HG03575 (cell line): ENCODE measurements around the gene UBE2J2.
"Not testable (repeated sequence)": the region's sequence is repeated elsewhere in the genome, so short reads cannot be mapped to it uniquely, and the experiment has no call there.

ENCODE experiments used
- ATAC-seq: cut with Tn5 transposase; IDR thresholded peaks from one replicate; pipeline ENCODE4 v1.9.1; 2021; ENCODE audit not compliant: unreplicated experiment, insufficient number of reproducible peaks, low FRiP score; ENCODE audit errors: extremely low read depth

The UBE2J2 gene

GRCh38 chr1:1273512-1274298 lies at the start of gene UBE2J2:
Gene UBE2J2, minus strand, starts transcription at chr1:1273854. Its CDS starts 5,862 bp downstream, at chr1:1267992.
- ATAC-seq = no peak

- ATAC-seq = no peak
Observed at GRCh38 chr1:1322952-1323351, 49.3 kb upstream of the UBE2J2 start.

GRCh38 chr1:1322418-1322817 lies 48.8 kb upstream of the UBE2J2 start:
- no peak for ATAC-seq

GRCh38 chr1:1321477-1321876 lies 47.8 kb upstream of the UBE2J2 start:
- no peak for ATAC-seq

- no peak for ATAC-seq
Observed at GRCh38 chr1:1320666-1321448, 47.2 kb upstream of the UBE2J2 start.

- ATAC-seq = no peak
Observed at GRCh38 chr1:1319646-1319941, 45.9 kb upstream of the UBE2J2 start.

DNA sequence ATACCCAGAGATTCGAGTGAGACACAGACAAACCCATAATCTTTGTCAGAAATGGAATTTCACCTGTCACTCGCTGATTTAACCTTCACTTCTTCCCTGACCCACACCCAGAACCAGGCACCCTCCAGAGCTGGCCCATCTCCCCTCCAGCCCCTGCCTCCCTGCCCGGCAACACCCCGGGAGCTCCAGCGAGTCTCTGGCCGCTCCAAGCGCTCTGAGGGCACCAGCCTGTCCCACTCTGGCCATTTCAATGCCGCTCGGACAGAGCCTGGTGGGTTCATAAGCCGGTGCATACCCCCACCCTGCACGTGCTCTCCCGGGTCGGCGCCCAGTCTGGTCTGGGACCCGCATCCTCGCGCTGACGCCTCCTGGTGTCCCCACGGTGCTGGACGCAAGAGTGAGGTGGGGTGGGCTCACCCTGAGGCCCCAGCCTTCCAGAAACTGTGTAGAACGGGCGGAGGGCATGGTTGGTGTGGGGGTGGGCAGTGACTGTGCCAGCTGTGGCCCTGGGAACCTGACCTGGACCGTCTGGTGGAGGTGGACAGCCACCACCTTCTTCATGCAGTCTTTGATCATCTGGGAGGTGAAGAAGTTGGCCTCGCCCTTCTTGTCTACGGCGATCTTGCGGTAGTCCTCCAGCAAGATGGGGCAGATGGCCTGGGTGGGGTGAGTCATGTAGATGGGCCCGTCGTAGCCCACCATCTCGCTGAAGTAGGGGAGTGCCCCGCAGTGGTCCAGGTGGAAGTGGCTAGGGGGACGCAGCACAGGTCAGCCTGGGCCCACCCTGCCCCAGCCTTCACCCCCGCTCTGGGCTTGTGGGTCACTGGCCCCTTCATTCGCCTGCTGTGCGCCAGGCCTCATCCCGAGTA lies 45.4 kb upstream of the UBE2J2 start:
- ATAC-seq = no peak

DNA sequence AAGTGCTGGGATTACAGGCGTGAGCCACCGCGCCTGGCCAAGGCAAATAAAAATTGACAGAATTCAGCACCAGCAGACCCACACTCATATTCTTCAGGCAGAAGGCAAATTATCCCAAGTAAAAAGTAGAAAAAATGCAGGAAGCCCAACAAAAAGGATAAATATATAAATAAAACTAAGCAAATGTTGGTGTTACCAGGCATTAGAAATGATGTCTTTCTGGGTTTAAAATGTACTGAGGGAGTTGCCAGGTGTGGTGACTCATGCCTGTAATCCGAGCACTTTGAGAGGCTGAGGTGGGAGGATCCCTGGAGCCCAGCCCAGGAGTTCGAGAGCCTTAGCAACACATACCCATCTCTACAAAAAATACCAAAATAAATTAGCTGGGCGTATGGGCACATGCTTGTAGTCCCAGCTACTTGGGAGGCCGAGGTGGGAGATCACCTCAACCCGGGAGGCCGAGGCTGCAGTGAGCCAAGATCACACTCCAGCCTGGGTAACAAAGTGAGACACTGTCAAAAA lies 44.5 kb upstream of the UBE2J2 start:
- ATAC-seq = no peak

DNA sequence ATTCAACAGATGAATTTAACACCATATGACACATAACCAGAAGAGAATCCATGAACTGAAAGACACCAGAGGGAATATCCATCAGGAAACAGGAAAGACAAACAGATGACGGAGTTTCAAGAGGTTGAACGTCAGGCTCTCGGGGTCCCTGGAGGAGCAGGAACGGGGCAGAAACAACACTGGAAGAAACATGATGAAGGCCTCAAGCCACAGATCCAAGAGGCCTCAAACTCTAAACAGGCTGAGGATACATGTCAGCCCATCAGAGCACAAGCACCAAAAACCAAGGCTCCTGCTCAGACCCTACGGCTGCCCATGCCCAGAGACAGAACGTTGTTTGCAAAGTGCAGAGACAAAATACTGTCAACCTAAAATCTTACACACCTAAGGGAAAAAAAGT lies 43.8 kb upstream of the UBE2J2 start:
- no peak for ATAC-seq

DNA sequence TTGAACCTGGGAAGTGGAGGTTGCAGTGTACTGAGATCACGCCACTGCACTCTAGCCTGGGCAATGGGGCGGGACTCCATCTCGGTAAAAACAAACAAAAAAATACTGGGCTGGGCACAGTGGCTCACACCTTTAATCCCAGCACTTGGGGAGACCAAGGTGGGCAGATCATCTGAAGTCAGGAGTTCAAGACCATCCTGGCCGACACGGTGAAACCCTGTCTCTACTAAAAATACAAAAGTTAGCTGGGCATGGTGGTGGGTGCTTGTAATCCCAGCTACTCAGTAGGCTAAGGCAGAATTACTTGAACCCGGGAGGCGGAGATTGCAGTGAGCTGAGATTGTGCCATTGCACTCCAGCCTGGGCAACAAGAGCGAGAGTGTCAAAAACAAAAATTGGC lies 42.5 kb upstream of the UBE2J2 start:
- not testable (repeated sequence) for ATAC-seq

DNA sequence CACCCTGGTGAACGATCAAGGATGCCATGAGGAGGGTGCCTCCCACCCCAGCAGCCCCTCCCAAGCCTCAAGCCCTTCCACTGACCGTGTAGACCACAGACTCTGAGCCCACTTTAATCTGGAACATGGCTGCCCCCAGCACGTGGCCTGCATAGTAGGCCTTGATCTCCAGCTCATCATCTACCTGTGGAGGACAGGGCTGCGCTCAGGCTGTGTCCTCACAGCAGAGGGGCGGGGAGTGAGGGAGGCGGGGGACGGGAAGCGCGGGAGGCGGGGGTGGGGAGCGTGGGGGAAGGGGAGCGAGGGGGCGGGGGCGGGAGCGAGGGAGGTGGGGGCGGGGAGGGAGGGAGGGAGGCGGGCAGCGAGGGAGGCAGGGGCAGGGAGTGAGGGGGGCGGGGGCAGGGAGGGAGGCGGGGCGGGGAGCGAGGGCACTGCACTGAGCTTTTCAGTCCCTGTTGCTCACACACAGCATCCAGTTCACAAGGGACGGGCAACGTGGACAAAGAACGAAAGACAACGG lies 41.8 kb upstream of the UBE2J2 start:
- ATAC-seq = no peak

GRCh38 chr1:1314678-1315335 lies 41.2 kb upstream of the UBE2J2 start:
- no peak for ATAC-seq

DNA sequence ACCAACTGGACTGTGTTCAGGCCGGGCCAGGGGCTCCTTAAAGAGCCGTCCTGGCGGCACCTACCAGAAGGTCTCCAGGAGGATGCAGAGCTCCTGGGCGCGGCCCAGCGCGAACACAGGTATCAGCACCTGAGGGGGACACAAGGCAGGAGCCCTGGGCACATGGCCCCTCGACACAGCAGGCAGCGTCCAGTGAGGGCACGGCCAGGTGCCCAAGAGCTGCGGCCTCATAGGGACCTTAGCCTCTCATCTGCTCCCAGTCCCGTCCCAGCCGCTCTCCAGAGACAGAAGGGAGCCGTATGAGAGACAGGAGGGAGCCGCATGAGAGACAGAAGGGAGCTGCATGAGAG lies 40.6 kb upstream of the UBE2J2 start:
- no peak for ATAC-seq

GRCh38 chr1:1313500-1314236 lies 40.0 kb upstream of the UBE2J2 start:
- no peak for ATAC-seq

DNA sequence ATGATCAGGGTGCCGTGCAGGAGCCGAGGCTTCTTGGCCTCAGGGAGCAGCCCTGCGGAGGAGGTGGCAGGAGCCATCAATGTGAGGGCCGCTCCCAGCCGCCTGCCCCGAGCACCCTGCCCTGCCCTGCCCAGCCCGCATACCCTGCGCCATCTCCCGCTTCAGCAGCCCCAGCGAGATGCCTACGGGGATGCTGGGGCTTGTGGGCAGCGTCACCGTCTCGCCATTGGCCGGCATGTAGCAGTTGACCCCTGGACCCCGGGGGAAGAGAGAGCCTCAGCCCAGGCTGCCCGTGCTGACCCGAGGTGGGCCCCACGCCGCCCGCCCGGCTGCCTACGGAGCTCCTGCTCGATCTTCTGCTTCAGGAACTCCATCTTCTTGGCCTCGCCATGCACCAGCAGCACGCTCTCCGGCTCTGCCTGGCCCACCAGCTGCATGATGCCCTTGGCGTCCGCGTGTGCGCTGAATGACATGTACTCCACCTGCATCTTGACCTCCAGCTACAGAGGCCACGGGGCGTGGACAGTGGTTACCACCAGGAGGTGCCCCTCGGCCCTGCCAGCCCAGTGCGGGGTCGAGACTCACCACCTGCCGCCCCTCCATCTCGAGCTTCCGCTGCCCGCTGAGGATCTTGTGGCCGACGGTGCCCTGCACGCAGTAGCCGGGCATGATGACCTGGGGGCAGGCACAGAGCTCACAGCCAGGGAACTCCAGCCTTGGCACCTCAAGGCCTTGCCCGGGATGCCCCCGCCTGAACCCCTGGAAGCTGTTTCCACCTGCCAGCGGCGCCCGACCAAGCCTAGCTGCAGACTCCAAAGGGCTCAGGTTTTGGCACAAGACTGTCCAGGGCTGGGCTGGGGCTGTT lies 39.0 kb upstream of the UBE2J2 start:
- no peak for ATAC-seq

- no peak for ATAC-seq
Observed at GRCh38 chr1:1311107-1312104, 37.8 kb upstream of the UBE2J2 start.
